ENCODE results near the gene HMG20B.
A peak's percentile ranks its signal among the peaks of the same experiment; 100 is the strongest.

Gene HMG20B

DNA sequence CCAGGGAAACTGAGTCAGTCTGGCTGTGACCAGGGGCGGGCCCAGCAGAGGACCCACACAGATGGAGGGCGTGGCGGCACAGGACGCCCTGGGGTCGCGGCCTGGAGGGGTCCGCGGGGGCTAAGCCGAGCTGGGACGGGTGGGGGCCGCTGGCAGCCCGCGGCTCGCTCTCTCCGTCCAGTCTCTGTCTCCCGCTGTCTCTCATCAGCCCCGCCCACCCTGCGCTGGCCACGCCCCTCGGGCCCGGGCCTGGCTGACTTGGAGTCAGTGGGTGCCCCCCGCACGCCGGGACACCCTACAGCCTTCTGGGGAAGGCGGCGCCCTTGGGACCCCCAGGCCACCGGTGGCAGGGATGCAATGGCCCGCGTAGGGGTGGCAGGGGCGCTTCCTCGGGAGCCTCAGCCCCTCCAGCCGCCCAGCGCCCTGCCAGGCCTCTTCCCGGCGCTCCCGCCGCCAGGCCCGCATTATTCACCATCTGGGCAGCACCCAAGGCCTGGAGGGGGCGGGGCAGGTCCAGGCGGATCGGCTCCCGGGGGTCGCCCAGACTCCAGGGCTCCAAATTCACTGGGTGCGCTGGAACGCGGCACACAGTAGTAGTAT lies 34.0 kb downstream of the HMG20B start, which contains the start of gene TBXA2R:
Gene TBXA2R (minus strand): TSS at position 186 of the 600 bp plus-strand sequence. CDS start 6,241 bp downstream, outside the sequence.
- TF ChIP-seq, protein P1, sequence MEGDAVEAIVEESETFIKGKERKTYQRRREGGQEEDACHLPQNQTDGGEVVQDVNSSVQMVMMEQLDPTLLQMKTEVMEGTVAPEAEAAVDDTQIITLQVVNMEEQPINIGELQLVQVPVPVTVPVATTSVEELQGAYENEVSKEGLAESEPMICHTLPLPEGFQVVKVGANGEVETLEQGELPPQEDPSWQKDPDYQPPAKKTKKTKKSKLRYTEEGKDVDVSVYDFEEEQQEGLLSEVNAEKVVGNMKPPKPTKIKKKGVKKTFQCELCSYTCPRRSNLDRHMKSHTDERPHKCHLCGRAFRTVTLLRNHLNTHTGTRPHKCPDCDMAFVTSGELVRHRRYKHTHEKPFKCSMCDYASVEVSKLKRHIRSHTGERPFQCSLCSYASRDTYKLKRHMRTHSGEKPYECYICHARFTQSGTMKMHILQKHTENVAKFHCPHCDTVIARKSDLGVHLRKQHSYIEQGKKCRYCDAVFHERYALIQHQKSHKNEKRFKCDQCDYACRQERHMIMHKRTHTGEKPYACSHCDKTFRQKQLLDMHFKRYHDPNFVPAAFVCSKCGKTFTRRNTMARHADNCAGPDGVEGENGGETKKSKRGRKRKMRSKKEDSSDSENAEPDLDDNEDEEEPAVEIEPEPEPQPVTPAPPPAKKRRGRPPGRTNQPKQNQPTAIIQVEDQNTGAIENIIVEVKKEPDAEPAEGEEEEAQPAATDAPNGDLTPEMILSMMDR (IDR thresholded peaks at IDR 0.05; ENCODE audit: insufficient read depth, missing control alignments): no peak
- no peak for FAIRE-seq
- DNase-seq (ENCODE audit: insufficient read length, low spot score): peak; percentile 95

DNA sequence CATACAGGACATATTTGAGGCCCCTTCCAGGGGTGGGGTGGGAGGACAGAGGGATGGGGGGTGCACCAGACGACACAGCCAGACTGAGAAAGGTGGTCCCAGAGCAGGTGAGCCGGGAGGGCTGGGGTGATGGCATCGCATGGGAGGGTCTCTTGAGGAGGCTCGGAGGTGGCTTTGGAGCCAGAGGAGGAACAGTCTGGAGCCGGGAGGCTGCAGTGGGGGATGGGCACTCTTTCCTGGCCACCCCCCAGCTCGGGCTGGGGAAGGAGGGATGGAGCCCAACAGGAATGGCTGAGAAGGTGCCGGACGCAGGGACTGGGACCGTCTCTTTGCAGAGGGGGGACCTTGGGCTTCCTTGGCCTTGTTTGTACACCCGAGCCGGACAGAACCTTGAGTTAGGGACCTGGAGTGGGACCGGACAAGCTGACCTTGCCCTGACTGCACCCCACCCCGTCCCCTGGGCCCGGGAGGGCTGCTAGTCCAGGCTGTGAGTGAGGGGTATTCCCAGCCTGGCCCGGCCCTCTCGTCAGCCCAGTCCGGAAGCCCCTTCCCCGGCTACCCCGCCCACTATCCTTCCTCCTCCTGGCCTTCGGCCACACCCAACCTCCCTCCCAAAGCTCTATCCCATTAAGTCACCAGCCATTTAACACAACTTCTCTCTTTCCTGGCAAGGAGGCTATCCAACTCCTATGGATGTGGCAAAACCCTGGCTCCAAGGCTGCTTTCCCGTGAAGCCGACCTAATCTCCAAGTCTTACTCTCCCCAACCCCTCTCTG lies 34.7 kb downstream of the HMG20B start:
- no peak for FAIRE-seq
- no peak for DNase-seq (ENCODE audit: insufficient read length, low spot score)
- TF ChIP-seq, protein P1 (IDR thresholded peaks at IDR 0.05; ENCODE audit: insufficient read depth, missing control alignments): no peak

DNA sequence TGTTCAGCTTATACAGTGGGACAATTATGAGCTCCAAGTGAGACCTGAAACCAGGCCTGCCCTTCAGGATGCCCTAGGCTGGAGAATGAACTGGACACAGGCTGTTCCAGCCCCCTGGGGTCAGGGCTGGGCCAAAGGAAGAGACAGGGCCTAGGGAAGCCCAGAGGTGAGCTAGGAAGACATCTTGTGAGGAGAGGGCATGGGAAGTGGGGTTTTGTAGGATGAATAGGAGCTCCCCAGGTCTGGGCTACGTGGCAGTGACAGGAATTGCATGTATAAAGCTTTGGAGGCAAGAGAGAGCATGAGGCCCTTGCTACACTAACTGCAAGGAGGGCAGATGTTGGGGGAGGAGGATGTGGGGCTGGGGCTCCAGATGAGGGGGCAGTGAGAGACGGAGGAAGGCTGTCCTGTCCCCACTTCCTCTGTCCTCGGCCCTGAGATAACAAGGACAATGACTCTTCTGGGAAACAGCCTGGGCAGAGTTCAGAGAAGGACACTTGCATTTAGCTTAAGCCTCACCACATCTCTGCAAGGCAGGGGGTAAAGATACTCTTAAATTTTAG lies 35.4 kb downstream of the HMG20B start:
- TF ChIP-seq, protein P1 (IDR thresholded peaks at IDR 0.05; ENCODE audit: insufficient read depth, missing control alignments): no peak
- no peak for DNase-seq (ENCODE audit: insufficient read length, low spot score)
- FAIRE-seq: no peak

DNA sequence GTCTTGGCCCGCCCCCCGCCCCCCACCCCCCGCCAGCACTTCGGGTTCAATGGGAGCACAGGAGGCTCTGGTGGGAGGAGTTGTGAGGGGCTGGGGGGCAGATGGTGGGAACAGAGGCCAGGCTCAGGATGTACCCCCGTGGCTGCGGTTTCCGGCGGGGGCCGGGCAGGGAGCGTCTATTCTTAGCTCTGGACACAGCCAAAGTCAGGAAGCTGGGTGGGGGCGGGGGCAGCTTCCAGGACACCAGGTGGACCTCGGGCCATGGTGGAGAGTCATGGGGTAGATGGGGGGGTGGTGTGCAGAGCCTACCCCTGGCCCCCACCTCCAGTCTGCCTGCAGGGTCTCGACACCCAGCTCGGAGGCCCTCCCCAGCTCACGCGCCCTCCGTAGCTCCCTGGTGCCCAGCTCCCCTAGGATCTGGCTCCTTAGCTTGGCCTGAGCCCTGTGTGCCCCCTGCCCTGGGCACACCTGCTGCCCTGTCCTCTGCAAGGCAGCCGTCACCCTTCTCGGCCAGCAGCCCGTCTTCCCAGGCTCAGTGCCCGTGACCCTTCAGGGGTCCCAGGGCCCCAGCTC lies 36.1 kb downstream of the HMG20B start:
- TF ChIP-seq, protein P1 (IDR thresholded peaks at IDR 0.05; ENCODE audit: insufficient read depth, missing control alignments): no peak
- DNase-seq (ENCODE audit: insufficient read length, low spot score) (no peak), FAIRE-seq (no peak)

DNA sequence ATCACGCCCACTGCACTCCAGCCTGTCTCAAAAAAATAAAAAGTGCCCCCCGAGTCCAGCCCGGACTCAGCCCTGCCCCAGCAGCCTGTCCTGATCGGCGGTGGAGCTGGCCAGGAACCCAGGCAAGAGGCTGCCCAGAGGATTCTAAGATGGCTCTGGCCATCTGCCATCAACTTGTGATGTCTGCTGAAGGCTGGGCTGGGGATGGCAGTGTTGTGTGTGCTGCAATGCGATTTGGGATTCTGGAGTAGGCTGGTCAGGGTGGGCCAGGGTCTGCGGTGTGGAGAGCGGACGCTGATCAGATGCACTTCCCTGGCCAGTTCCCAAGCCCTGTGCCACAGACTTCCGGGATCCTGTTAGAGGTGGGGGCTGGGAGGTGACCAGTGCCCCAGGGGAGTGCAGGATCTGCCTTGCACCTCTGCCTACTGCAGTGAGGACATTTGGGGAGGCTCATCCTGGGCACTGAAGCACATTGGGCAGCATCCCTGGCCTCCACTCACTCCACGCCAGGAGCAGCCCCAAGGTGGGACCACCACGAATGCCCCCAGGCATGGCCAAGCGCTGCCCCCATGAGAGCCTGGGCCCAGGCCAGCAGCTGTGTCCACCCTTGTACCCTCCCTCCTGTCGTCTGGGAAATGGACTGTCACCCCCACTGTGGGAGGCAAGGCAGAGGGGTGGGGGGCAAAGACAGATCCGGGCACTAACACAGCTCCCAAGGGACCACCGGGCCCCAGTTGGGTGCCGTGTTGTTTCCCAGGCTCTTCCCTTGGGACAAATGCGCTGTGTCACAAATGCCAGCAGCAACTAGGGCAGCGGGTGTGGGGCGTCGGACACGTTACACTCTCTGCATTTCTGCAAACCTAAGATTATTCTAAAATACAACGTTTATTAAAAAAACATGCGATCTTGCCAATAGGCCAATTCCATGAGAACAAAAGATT lies 37.3 kb downstream of the HMG20B start:
- FAIRE-seq: no peak
- TF ChIP-seq, protein P1 (IDR thresholded peaks at IDR 0.05; ENCODE audit: insufficient read depth, missing control alignments): no peak
- DNase-seq (ENCODE audit: insufficient read length, low spot score): no peak
